ENCODE results near the gene MEF2C.

Gene MEF2C

DNA sequence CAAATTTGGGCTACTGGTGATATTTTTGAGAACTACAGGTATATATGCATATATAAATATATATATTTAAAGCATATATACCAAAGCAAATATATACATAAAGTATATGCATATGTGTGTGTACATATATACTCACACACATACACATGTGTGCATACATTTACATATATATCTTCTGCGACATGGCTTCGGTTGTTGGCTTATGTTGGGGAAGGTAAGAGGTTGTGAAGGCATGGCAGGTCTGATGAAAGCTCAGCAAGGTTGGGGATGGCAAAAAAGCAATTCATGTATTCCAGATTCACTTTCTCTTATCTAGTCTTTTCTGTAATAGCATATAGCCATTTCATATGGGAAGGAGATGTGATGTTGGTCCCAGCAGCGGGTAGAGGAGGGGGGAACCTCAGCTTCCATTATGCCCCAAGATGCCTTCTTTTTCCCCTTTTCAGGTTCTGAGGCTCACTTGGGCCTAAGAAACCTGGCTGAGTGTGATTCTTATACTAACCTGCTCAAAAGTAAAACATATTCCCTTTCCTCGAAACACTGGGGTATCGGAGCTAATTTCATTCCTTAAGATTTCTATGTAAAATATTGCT is 201.7 kb downstream of the MEF2C start:
- Histone ChIP-seq H3K36me3 (ENCODE audit: control insufficient read depth, insufficient read depth, low read length) (no peaks in the 10 kb centered on the region), H3K9ac (ENCODE audit: low read length) (no peak overlapping the region), H3K4me1 (ENCODE audit: control insufficient read depth, insufficient read depth, low read length) (no peaks in the 10 kb centered on the region), H3K27me3 (ENCODE audit: control insufficient read depth, insufficient read depth, low read length) (peaks cover 72% of the 10 kb centered on the region), H3K27ac (ENCODE audit: low read depth, low read length) (no peak overlapping the region), H3K4me3 (ENCODE audit: low read length) (no peak overlapping the region)

DNA sequence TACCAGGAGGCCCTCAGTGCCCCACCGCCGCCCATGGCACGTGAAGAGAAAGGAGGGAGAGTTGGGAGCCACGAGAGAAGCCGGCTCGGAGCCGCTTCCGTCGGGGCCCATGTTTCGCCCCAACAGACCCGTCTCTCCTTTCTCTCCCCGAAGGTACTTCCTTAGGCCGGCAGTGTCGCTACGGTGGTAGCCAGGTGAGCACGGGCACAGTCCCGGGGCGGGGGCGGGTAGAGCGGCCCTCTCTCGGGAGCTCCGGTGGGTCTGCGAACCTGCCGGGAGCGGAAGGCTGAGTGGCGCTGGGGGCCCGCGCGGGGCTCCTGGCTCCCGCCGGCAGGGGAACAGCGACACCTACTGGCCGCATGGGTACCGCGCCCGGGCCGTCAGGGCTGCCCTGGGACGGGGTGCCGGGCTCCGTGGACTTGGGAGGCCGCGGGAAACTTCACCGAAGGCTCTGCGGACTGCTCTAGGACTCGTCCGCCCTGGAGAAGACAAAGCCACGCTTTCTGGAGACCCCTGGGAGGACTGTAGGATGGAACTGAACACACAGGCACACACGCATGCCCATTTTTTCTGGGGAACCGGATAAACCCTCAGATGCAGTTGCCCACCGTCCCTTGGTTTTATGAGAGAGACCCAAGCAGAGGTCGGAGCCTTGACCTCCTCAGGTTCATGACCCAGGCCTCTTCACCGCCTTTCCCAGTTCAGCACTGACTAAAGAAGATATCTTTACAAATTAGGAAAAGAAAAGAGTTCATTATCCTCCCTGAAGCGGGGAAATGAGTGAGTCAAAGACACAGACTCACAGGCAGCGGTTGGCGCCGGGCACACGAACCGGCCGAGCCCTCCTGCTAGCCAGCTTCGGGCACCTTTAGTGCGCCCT is 202.5 kb downstream of the MEF2C start:
- Histone ChIP-seq H3K27me3 (ENCODE audit: control insufficient read depth, insufficient read depth, low read length) (peaks cover 70% of the 10 kb centered on the region), H3K36me3 (ENCODE audit: control insufficient read depth, insufficient read depth, low read length) (no peaks in the 10 kb centered on the region), H3K4me3 (ENCODE audit: low read length) (peak overlapping the region; percentile 56), H3K4me1 (ENCODE audit: control insufficient read depth, insufficient read depth, low read length) (no peaks in the 10 kb centered on the region), H3K27ac (ENCODE audit: low read depth, low read length) (no peak overlapping the region), H3K9ac (ENCODE audit: low read length) (no peak overlapping the region)

DNA sequence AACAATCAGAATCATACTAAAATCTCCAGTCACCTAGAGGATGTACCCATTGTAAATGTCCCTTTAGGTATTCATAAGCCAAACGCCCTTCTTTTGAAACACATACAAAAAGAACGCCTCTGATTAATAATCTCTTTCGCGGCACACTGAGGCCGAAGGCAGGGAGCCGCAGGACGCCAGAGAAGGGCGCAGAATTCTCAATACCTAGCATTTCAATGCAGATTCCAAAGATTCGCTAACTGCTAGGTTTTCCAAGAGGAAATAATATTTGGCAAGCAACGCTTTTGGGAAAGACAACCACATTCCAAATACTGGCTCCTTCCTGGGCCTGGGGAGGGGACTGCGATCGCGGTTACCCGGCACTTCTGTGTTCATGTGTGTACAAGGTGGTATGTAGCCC is 203.3 kb downstream of the MEF2C start:
- Histone ChIP-seq H3K9ac (ENCODE audit: low read length) (no peak overlapping the region), H3K4me3 (ENCODE audit: low read length) (no peak overlapping the region), H3K4me1 (ENCODE audit: control insufficient read depth, insufficient read depth, low read length) (no peaks in the 10 kb centered on the region), H3K36me3 (ENCODE audit: control insufficient read depth, insufficient read depth, low read length) (no peaks in the 10 kb centered on the region), H3K27me3 (ENCODE audit: control insufficient read depth, insufficient read depth, low read length) (peaks cover 73% of the 10 kb centered on the region), H3K27ac (ENCODE audit: low read depth, low read length) (no peak overlapping the region)

DNA sequence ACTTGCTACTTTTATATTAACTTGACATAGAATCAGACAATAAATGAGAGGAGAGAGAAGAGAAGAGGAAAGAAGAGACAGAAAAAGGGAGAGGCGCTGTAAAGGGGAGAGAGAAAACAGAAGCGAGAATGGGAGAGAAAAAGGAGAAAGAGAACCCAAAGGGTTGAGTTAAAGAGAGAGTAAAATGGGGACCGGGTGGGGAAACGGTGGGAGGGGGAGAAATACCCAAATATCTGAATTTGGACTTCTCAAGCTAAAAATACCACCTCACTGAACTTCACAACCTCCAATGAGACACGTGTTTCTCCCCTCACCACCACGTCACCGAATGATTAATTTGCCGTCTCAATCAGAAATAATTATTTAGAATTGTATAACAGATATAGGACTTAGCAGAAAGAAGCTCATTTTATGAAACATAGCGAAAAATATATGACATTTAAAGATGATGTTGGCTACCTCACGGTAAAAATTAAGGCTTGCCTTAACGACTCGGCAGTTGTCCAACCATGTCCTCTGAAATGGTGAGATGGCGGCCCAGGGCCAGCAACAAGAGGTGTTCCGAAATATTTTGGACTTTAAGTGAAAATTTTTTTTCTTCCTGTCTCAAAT is 204.1 kb downstream of the MEF2C start:
- Histone ChIP-seq H3K27ac (ENCODE audit: low read depth, low read length) (no peak overlapping the region), H3K4me1 (ENCODE audit: control insufficient read depth, insufficient read depth, low read length) (no peaks in the 10 kb centered on the region), H3K9ac (ENCODE audit: low read length) (no peak overlapping the region), H3K27me3 (ENCODE audit: control insufficient read depth, insufficient read depth, low read length) (peaks cover 68% of the 10 kb centered on the region), H3K4me3 (ENCODE audit: low read length) (no peak overlapping the region), H3K36me3 (ENCODE audit: control insufficient read depth, insufficient read depth, low read length) (no peaks in the 10 kb centered on the region)

DNA sequence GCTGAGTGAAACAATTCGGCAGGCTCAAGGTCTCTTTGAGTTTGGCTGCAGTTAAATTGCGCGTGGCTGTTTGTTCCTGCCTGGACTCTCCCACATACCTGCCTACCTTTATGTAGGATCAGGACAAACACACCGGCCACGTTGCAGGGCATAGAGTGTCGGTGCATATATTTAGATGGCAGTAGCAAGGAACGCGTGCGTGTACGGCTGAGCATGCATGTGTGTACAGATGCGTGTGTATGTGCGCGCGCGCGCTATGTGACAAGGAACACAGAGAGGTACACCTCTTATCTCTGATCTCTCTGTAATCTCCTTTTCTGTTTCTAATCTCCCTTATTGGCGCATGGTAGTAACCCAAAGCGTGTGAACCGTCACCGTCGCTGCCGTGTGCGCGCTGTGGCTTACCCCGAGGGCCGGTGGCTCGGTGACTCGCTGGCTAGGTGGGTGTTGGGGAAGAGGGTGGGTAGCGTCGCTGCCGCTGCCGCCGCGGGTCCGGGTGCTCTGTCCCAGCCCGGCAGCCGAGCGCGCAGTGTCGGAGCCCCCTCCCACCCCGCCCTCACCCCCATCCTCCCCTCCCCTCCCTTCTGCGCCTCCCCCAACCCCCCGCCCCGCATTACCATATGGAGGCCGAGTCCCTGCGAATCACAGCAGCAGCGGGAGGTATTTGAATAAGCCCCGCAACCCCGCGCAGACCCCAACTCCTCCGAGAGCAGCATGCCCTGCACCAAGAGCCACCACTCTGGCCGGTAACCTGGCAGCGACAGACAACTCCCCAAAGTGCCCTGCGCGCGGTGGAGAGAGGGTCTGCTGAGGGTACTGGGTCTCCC is 204.8 kb downstream of the MEF2C start:
- peaks cover 61% of the 10 kb centered on the region for H3K27me3 ChIP-seq (ENCODE audit: control insufficient read depth, insufficient read depth, low read length)
- no peak overlapping the region for H3K4me3 ChIP-seq (ENCODE audit: low read length)

DNA sequence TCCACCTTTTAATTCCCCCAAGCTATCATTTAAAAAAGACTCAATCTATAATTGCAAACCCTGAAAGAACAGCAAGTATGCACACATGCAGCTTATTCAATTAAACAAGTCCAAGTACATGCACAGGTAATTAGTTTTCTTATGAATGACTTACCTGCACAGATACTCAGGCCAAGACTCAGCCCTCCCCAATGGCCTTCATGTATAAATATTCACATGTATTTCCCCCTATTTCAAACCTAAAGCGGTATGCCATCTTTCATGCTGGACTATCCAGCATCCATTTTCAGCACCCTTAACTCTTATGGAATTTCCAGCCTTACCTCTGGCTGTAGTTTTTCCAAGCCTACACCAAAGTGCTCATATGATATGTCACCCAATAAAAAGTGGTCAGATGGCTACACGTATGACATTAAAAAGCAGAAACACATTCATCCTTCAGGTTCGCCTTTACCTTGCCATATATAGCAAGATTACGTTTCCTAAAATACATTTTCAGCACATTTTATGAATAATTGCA is 205.5 kb downstream of the MEF2C start:
- Histone ChIP-seq H3K9ac (ENCODE audit: low read length) (no peak overlapping the region), H3K4me3 (ENCODE audit: low read length) (no peak overlapping the region), H3K4me1 (ENCODE audit: control insufficient read depth, insufficient read depth, low read length) (no peaks in the 10 kb centered on the region), H3K36me3 (ENCODE audit: control insufficient read depth, insufficient read depth, low read length) (no peaks in the 10 kb centered on the region), H3K27ac (ENCODE audit: low read depth, low read length) (no peak overlapping the region), H3K27me3 (ENCODE audit: control insufficient read depth, insufficient read depth, low read length) (peaks cover 57% of the 10 kb centered on the region)

More for the DNA sequence above, 204.8 kb downstream of the MEF2C start:
- Histone ChIP-seq H3K27ac (ENCODE audit: low read depth, low read length) (no peak overlapping the region), H3K36me3 (ENCODE audit: control insufficient read depth, insufficient read depth, low read length) (no peaks in the 10 kb centered on the region), H3K9ac (ENCODE audit: low read length) (no peak overlapping the region), H3K4me1 (ENCODE audit: control insufficient read depth, insufficient read depth, low read length) (no peaks in the 10 kb centered on the region)

DNA sequence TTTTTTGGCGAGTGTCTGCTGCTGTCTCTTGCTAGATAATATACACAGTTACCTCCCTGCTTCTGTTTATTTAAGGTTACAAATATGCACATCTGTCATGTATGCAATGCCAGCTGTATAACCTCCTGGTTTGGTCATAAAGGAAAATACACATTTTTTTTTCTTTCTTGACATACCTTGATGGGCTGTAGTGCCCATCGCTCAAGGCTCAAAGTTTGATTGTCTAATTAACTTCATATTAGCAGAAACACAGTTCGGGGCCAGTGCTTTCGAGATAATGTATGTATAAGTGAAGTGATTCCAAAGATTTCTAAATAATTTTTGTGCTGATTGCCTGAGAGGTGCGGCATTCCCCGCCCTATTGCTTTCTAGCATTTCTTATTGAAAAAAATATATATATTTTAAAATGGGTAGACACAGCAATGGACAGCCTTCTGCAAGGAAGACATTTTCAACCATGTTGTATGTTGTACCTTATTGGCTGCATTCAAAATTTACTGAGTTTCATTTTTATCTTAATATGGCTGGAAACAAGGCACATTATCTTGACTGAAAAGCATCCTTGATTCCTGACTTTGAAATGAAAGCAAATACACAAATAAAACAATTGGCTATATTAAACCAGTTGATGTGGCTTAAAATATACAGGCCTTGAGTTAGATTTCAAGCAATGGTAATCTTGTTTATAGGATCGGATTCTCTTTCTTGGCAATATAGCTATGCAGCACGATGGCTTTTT is 206.2 kb downstream of the MEF2C start:
- Histone ChIP-seq H3K4me1 (ENCODE audit: control insufficient read depth, insufficient read depth, low read length) (no peaks in the 10 kb centered on the region), H3K27ac (ENCODE audit: low read depth, low read length) (no peak overlapping the region), H3K36me3 (ENCODE audit: control insufficient read depth, insufficient read depth, low read length) (no peaks in the 10 kb centered on the region), H3K4me3 (ENCODE audit: low read length) (no peak overlapping the region), H3K9ac (ENCODE audit: low read length) (no peak overlapping the region), H3K27me3 (ENCODE audit: control insufficient read depth, insufficient read depth, low read length) (peaks cover 63% of the 10 kb centered on the region)

DNA sequence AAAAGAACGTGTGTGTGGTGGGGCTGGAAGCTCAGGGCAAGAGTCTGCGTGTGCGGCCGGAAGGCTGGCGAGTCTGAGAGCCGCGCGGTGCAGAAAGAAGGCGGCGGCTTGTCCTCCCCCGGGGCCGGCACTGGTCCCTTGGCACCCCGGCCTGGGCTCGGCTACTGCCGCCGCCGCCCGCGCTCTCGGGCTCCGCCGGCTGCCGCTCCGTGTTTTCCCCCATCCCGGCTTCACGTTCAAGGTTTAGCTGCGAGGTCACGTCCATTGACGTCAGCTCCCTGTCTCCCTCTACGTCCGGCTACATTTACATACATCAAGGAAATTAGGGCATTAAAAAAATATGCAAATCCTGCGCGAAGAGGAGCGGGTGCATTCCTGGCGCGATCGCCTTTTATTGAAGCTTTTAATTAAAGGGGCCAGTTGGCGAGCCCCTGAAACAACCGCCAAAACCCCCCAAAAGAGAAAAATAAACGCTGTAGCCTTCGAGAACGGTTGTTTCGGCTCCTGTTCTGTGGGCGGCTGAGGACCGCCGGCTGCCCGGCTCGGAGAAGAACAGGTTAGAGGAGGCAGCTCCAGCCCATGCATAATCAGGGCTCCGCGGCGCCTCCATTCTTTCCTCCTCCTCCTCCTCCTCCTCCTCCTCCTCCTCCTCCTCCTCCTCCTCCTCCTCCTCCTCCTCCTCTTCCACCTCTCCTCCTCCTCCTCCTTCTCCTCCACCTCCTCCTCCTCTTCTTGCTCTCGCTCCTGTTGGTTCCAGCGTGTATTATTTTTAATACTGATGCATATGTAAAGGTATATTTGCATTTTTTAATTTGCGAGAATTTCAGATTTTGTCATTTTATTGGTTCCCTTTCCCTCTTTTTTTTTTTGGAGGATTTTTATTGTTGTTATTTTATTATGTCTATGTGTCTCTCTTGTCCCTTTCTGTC is 207.0 kb downstream of the MEF2C start:
- Histone ChIP-seq H3K4me3 (ENCODE audit: low read length) (peak overlapping the region; percentile 62), H3K27me3 (ENCODE audit: control insufficient read depth, insufficient read depth, low read length) (peaks cover 60% of the 10 kb centered on the region), H3K36me3 (ENCODE audit: control insufficient read depth, insufficient read depth, low read length) (no peaks in the 10 kb centered on the region), H3K4me1 (ENCODE audit: control insufficient read depth, insufficient read depth, low read length) (no peaks in the 10 kb centered on the region), H3K9ac (ENCODE audit: low read length) (no peak overlapping the region), H3K27ac (ENCODE audit: low read depth, low read length) (no peak overlapping the region)

DNA sequence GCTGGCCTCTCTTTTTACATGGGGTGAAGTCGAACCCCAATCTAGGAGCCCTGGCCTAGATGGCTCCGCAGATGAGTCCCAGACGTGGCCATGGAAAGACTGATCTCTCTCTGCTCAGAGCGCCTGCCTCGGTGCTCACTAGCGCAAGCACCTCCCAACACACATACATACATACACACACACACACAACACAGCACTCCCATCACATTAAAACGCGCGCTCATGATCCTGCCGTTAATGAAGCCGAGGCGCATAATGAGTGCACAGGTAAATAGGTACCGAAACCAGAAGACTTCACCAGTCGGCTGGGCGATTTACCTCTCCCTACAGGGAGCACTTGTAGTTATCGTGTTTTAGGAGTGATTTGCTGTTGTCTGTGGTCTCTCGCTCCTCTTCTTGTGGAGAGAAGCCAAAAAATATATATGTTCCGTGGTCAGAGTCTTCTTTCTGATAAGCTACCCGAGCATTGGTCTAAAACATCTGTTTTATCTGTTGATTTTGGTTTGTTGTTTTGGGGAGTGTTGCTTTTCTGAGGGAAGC is 207.7 kb downstream of the MEF2C start:
- Histone ChIP-seq H3K9ac (ENCODE audit: low read length) (no peak overlapping the region), H3K27me3 (ENCODE audit: control insufficient read depth, insufficient read depth, low read length) (peaks cover 54% of the 10 kb centered on the region), H3K4me3 (ENCODE audit: low read length) (peak overlapping the region; percentile 62)

DNA sequence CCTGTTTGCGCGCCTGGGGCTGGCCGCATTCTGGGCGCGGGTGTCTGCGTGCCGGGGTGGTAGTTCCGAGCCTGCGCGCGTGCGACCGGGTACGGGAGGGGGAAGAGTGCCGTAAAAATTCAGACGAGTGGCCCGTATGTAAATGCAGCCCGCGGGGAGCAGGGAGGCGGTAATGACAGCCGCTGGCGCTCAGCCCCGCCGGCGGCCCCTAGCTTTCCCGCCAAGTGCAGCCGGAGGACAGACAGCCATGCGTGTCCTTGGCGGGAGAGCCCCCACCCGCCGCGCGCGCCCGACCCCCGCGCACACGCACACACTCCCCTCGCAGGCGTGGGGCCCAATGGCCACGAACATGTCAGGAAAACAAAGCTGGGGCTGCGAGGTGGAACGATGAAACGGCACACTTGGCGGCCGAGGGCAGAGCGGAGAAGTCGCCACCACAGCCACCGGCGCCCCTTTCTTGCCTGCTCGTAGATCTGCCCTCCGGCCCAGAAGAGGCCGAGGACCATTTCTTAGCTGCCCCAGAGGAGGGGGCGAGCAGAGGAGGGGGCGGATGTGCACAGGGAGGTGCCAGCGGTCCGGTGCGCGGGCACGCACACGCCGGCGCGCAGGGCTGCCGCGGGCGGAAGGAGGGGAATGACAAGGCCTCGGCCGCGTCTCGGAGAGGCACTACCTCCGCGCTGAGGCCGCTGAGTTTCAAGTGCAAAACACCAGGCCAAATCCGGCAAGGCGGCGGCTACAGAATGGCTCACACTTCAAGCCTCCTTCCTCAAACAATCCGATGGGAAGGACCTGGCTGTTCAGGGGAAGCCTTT is 208.4 kb downstream of the MEF2C start:
- H3K36me3 ChIP-seq (ENCODE audit: control insufficient read depth, insufficient read depth, low read length) = no peaks in the 10 kb centered on the region
- peak overlapping the region; percentile 35 for H3K27ac ChIP-seq (ENCODE audit: low read depth, low read length)
- peak overlapping the region; percentile 62 for H3K4me3 ChIP-seq (ENCODE audit: low read length)
- H3K9ac ChIP-seq (ENCODE audit: low read length) = no peak overlapping the region
- peaks cover 47% of the 10 kb centered on the region for H3K27me3 ChIP-seq (ENCODE audit: control insufficient read depth, insufficient read depth, low read length)
- H3K4me1 ChIP-seq (ENCODE audit: control insufficient read depth, insufficient read depth, low read length) = no peaks in the 10 kb centered on the region

More for the DNA sequence above, 207.7 kb downstream of the MEF2C start:
- H3K4me1 ChIP-seq (ENCODE audit: control insufficient read depth, insufficient read depth, low read length) = no peaks in the 10 kb centered on the region
- H3K36me3 ChIP-seq (ENCODE audit: control insufficient read depth, insufficient read depth, low read length) = no peaks in the 10 kb centered on the region
- no peak overlapping the region for H3K27ac ChIP-seq (ENCODE audit: low read depth, low read length)

All from rectal smooth muscle tissue (tissue), 1 donor.